Activated CD4-positive, alpha-beta T cell treated with anti-CD3 and anti-CD28 coated beads, Interleukin-2, amount 50 U/mL, for 4 hours (primary cell): ENCODE data around the gene DICER1.

Experiments used
- DNase-seq, 2 experiments: peaks; one replicate each; pipeline ENCODE4 v3.0.0-alpha.2; 2020

Gene DICER1

DNA sequence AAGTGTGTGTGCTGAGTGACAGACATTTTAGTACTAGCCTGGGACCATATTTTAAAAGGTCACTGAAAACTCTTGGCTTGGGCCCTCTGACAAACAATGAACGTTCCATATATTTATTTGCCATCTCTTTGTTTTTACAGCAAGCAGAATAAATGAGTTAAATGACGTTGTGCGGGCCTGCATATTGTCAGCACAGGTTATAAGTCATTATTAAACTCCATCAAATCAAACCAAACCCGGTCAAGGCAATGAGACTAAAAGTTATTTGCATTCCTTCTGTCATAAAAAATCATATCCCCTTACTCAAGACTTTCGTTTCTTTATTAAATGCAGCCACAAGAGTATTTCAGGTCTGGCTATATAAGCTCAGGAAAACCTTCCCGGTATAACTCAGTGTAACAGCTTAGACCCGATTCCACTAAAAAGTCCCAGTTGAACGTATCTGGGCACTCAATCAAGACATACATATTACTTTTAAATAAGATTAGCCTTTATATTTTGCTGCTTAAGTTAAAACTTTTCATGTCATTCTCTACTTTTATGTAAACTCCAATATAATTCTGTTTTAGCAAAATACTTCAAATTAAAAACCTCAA, 84.9 kb downstream of the DICER1 start:
- DNase-seq = no peak

- DNase-seq = no peak
These were observed 85.6 kb downstream of the DICER1 start for GRCh38 chr14:95071649-95072280.

DNA sequence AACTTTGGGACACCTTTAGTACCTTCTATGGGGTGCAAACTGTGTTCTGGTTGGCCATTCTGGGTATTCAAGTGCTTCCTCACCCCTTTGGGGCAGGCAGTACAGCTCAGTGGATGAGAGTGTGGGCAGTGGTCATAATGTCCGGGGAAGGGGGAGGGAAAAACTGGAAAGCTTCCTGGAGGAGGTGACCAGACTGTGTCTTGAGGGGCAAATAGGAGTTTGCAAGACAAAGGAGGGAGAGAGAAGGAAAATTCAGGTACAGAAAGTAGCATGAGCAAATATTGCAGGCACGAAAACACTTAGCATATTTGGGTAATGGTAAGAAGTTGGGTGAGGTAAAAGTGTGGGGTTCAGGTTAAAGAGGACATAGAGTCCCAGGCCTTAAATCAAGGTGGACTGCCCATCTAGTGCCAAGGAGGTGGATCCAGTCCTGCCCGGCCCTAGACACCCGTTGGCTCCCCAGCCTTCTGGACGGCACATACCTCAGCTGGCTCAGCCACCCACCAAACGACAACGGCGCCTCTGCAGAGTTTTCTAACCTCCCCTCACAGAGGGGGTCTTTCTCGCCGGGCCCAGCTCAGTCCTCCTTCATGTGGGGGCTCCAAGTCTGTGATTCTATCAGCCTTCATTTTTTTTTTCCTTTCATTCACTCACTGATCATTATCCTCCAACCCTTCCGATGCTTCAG, 86.4 kb downstream of the DICER1 start:
- DNase-seq = no peak

DNA sequence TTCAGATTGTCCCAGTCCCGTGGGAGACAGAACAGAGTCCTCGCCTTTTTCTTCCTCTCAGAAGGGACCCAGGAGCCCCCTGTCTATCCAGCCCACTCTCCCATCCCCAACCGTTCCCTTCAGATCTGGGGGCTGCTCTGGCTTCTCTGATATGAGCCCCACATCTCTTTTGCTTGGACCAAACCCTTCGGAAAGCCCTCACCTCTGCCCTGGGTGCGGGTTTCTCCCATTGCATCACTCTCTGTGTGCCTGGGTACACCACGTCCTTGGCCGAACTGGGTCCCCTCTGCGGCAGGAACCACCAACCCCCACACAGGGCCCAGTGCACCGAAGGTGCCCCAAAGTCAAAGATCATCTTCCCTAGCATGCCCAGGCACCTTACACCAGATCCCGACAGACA, 87.8 kb downstream of the DICER1 start:
- no peak for DNase-seq

- no peak for DNase-seq
These were observed 88.3 kb downstream of the DICER1 start for GRCh38 chr14:95069018-95069417.

DNA sequence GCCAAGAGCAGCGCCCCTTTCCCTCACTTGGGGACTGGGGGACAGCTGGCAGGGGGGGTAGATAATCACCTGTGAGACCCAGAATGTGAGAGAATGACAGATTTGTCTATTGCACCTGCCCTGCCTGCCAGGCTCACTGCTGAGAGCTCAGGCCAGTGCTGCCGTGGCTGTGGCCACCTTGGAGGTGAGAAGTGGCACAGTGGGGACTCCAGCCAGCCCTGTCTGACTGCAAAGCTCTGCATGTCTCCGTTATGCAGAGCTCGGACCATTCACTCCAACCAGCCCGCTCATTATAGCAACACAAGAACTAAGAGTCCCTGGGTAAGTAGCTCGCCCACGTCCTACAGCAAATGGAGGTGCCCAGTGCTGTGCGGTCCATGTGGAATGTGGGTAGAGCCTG, 88.8 kb downstream of the DICER1 start:
- DNase-seq = no peak

DNA sequence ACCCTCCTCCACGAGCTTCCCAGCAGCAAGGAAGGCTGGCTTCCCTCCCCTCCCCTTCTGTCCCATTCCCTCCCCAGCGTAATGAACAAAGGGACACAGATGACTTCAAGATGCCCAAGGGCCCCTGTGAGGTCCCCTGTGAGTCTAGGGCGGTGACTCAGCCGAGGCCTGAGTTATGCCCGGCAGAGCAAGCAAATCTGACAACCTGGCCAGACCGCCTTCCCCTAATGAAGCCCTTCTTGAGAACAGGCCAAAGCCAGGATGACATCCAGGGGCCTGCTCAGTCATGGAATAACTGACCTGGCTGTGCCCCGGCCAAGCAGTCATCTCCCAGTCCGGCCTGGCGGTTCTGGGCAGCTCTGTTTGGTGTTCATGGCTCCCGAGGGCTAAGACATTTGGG, 89.2 kb downstream of the DICER1 start:
- DNase-seq = no peak

GRCh38 chr14:95067526-95067925, 89.8 kb downstream of the DICER1 start:
- DNase-seq = no peak

GRCh38 chr14:95066427-95066986, 90.8 kb downstream of the DICER1 start:
- no peak for DNase-seq

DNA sequence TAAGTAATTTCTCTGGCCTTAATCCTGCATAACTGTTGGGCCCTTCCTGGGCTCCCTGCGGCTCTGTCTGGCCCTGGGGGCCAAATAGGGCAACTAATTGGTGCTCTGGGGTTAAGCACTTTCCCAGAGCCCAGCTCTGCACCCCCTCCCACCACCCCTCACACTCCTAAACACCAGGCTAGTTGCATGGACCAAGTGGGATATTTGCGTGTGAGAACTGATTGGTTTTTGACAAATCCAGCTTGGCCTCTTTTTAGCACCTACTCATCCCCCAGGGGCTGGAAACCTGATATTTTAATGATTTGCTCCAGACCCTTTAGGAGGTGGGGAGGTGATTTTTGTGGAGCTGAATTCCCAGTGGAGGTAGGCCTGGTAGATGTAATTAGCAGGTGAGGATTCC, 91.9 kb downstream of the DICER1 start:
- DNase-seq = no peak

DNA sequence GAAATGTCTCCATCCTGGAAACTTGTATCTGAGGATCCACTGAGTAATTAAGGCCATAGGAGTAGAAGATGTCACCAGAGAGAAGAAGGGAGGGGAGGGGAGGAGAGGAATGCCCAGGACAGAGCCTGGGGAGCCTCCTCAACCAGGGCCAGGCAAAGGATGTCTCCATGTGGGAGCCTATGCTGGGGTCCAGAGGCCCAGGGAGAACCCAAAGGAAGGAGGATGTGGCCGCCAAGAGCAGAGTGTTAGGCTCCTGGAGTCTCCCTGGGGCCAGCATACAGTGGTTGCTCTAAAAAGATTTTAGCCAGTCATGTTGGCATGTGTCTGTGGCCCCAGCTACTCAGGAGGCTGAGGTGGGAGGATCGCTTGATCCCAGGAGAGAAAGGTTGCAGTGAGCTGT, 92.6 kb downstream of the DICER1 start:
- no peak for DNase-seq

DNA sequence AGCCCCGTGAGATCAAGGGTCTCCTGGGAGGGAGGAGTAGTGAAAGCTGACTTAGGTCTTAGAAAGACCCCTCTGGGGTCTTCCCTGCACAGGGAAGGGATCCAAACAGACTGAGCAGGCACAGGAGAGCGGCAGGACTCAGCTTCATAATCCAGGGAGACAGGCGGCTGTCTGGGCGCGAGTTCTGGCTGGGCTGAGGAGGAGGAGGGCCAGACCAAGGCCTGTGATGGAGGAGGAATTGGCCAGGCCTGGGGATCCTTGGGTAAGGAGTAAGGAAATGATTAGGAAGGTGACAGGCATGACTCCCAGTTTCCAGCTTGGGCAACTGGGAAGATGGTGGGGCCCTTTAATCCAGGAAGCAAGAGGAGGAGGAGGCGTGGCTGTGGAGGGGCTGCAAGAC, 93.1 kb downstream of the DICER1 start:
- no peak for DNase-seq

- DNase-seq = no peak
These were observed 93.9 kb downstream of the DICER1 start for GRCh38 chr14:95063391-95063790.

- no peak for DNase-seq
These were observed 94.4 kb downstream of the DICER1 start for GRCh38 chr14:95062946-95063345.

GRCh38 chr14:95062220-95062619, 95.1 kb downstream of the DICER1 start:
- DNase-seq = no peak

DNA sequence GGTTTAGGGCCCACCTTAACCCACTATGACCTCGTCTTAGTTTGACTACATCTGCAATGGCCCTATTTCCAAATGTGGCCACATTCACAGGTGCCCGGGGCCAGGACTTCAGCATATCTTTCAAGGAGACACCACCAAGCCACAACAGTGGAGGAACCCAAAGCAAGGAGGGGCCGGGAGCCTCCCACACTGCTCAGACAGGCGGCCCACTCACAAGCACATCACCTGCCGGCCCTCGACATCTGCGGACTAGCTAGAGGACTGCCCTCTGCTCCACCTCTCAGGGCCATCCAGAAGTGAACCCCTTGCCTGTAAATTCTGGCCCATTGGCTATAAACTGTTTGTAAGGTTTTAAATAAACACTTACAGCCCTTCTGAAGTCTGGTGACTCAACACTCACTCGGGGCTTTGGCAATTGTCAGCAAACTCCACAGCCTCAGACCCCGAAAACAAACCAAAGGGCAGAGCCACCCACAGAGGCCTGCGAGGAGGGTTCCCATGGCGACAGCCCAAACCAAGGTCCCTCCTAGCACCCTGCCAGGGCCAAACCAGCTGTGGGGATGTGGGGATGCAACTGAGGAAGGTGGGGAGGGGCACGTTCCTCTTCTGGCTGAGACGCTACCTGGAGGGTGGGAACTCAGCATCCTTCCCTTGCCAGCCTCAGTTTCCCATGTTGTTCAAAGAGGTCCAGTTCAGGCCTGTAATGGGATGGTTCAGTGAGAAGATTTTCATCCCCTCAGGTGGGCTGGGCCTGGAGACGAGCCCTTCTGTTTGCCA, 95.8 kb downstream of the DICER1 start:
- DNase-seq = no peak

- no peak for DNase-seq
These were observed 98.2 kb downstream of the DICER1 start for GRCh38 chr14:95059126-95059525.

GRCh38 chr14:95058491-95058890, 98.8 kb downstream of the DICER1 start:
- DNase-seq = no peak

DNA sequence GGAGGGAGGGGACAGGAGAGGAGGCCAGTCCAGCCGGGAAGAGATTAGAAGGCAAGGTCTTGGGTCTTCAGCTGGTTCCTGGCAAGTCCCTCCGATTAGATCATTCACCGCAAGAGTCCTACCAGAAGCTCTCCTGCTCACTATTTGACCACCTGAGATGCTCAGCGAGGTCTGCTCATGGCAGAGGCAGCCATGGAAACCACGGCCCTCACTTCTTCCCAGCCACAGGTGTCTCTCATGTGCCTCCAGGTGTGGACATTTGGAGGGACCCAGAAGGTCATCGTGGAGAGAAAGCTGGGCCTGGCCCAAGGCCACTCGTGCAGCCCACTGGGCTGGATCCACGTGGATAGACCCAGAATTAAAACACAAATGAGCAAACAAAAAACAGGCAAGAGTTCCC, 99.5 kb downstream of the DICER1 start:
- no peak for DNase-seq

DNA sequence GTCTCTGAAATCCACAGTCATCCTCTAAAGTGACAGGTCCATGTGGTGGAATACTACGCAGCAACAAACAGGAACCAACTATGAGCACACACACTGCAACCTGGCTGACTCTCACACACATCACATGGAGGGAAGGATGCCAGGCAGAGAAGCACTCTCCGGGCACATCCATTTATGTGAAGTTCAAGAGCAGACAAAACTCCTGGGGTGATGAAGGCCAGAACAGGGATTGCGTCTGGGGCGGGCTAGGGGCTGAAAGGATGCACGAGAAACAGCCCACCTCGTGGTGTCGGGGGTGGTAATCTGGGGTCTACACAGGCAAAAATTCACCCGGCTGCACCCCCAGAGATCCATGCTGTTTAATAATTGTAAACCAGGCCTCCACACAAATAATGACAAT, 100.2 kb downstream of the DICER1 start:
- DNase-seq = no peak

DNA sequence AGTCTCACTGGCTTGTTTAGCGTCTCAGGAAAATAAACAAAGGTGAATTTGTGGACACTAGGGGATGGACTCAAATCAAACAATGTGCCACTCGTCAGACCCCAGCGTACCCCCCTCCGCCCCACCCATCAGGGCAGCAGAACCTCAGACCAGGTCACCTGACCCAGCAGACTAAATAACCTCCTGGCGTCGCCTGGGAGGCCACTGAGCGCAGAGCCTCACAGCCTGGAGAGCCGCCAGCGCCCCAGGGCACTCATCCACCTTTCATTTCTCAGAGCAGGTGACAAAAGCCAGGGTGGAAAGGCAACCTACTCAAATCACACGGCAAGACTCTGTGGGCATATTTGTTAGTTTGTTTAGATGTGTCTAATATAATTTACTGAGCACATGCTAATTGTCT, 100.9 kb downstream of the DICER1 start:
- DNase-seq = no peak

DNA sequence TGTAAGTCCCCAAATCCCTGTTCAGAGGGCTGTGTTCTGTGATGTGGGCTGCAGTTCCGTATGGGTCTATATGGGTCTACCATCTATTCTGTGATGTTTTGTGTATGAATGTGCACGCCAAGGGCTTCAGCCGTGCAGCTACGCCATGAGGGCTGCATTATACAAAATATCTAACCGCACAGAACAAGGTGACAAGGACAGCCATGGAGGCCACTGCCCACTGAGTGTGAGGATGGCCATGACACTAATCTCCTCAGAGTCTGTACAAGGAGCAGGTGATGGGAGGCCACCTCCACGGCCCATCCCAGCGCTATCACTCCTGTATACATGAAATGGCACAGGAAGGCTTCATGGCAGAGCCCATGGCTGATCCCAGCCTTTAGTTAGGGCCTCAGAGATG, 102.0 kb downstream of the DICER1 start:
- no peak for DNase-seq
